ENCODE measurements around the gene PDLIM4.
A peak's percentile ranks its signal among the peaks of the same experiment; 100 is the strongest.

Gene PDLIM4

GRCh38 chr5:132227485-132228240 lies 29.8 kb upstream of the PDLIM4 start, which contains the start of gene P4HA2:
Gene P4HA2, minus strand, starts transcription at chr5:132227853. Its CDS starts 9,227 bp downstream, at chr5:132218626.
- DNase-seq, result peak; percentile 16 to 32

- DNase-seq, result no peak
These were observed 29.1 kb upstream of the PDLIM4 start for GRCh38 chr5:132228241-132229035.

- no peak for DNase-seq
These were observed 28.3 kb upstream of the PDLIM4 start for GRCh38 chr5:132229236-132229635.

GRCh38 chr5:132230871-132231270 lies 26.6 kb upstream of the PDLIM4 start:
- no peak for DNase-seq

- no peak for DNase-seq
These were observed 25.0 kb upstream of the PDLIM4 start for GRCh38 chr5:132232465-132232864.

GRCh38 chr5:132233081-132233480 lies 24.4 kb upstream of the PDLIM4 start:
- DNase-seq, result no peak

GRCh38 chr5:132233811-132234683 lies 23.4 kb upstream of the PDLIM4 start:
- no peak for DNase-seq

- DNase-seq, result no peak
These were observed 22.8 kb upstream of the PDLIM4 start for GRCh38 chr5:132234684-132235062.

- no peak for DNase-seq
These were observed 22.2 kb upstream of the PDLIM4 start for GRCh38 chr5:132235340-132235739.

- no peak for DNase-seq
These were observed 20.4 kb upstream of the PDLIM4 start for GRCh38 chr5:132237141-132237540.

GRCh38 chr5:132237670-132238069 lies 19.8 kb upstream of the PDLIM4 start:
- no peak for DNase-seq

GRCh38 chr5:132238169-132238744 lies 19.2 kb upstream of the PDLIM4 start:
- peak; percentile 60 to 76 for DNase-seq

- no peak for DNase-seq
These were observed 18.5 kb upstream of the PDLIM4 start for GRCh38 chr5:132238901-132239500.

GRCh38 chr5:132239776-132240175 lies 17.7 kb upstream of the PDLIM4 start:
- DNase-seq, result no peak

GRCh38 chr5:132243366-132243977 lies 14.0 kb upstream of the PDLIM4 start:
- no peak for DNase-seq

- no peak for DNase-seq
These were observed 11.9 kb upstream of the PDLIM4 start for GRCh38 chr5:132245593-132245992.

GRCh38 chr5:132246806-132247205 lies 10.7 kb upstream of the PDLIM4 start:
- no peak for DNase-seq

GRCh38 chr5:132250547-132250946 lies 6.9 kb upstream of the PDLIM4 start:
- DNase-seq, result no peak

- DNase-seq, result no peak
These were observed 6.2 kb upstream of the PDLIM4 start for GRCh38 chr5:132251220-132251725.

GRCh38 chr5:132253008-132253441 lies 4.5 kb upstream of the PDLIM4 start:
- no peak for DNase-seq

Data from Kasumi-1 (cell line).